Right atrium auricular region (tissue), 2 donors: ENCODE data around the gene RPLP2. TPM values are rescaled to one million over a fixed set of nuclear protein-coding genes. Genes with fewer than 3 reads are reported as not detected.

Experiments used
- DNase-seq: peaks from one replicate; pipeline ENCODE4 v3.0.0-alpha.2; 2019; ENCODE audit warnings: low spot score
- H3K27ac ChIP-seq, 2 donors: fragments of 200-600 bp; sonication (generic); 1 replicate in 1 of 2; 2 replicates in 1 of 2; pipeline ENCODE4 v1.5.1; 2016 to 2019
- H3K27me3 ChIP-seq, 2 donors: fragments of 200-600 bp; sonication (generic); one replicate each; pipeline versions ENCODE4 v1.5.1 to v1.6.0; 2017 to 2019
- H3K36me3 ChIP-seq: fragments of 200-600 bp; sonication (generic); one replicate; pipeline ENCODE4 v1.5.1; 2016
- H3K4me1 ChIP-seq, 2 donors: fragments of 200-600 bp; sonication (generic); one replicate each; pipeline versions ENCODE4 v1.5.1 to v1.6.0; 2017 to 2019
- H3K4me3 ChIP-seq, 2 donors: fragments of 200-600 bp; sonication (generic); 1 replicate in 1 of 2; 2 replicates in 1 of 2; pipeline ENCODE4 v1.5.1; 2017 to 2019; ENCODE audit warnings: mild to moderate bottlenecking in 1 of 2, moderate library complexity in 1 of 2
- H3K9me3 ChIP-seq, 2 donors: fragments of 200-600 bp; sonication (generic); one replicate each; pipeline ENCODE4 v1.5.1; 2019
- CTCF ChIP-seq, 2 donors: fragments of 200-600 bp; sonication (generic); IDR thresholded peaks; one replicate each; pipeline ENCODE4 v1.5.1; 2019; ENCODE audit warnings: antibody characterized with exemption in 2 of 2
- total RNA-seq, 2 donors: library from RNA; depleted of rRNA; stranded (reverse); fragments of >200 nt; gene quantifications; one replicate each; pipeline ENCODE4 v1.1.0, GENCODE V29; 2016

RPLP2 gene
- 100 to 1,000 TPM; 145 to 384 TPM for total RNA-seq

DNA sequence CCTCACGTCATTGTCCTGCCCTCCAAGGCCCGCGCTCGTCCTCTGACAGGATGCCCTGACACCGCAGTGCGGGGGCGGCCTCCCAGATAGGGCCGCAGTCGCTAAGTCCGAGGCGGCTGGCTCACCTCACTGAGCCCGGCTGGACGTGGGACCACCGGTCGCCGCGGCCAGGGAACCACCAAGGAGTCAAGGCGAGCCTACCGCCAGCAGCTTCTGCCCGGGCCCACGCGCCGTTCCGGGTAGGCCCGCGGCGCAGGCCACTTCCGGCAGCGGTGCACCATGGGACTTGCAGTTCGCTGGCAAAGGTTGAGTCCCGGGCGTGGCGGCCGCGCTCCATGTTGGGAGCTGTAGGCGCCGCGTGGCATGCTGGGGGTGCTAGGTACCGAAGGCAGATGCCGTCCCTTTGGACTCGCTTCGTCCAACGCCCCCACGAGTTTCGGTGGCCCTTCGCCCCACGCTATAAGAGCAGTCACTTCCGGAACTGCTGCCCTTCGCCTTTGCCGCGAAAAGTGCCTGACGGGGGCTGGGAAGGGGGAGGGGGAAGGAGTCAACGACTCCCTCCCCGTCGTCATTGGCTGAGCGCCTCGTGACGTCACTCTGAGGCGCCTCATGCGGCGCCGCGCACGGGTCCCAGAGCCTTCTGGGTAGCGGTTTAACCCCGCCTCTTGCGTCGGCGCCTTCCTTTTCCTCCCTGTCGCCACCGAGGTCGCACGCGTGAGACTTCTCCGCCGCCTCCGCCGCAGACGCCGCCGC, at the start of gene RPLP2:
TSS of gene RPLP2 (plus strand) at position 681 of the 753 bp plus-strand sequence. CDS start 268 bp downstream, outside the sequence.
- Histone ChIP-seq H3K27ac (peak within 1 kb of the TSS; percentile 97 to 99), H3K27me3 (no peaks in the 10 kb centered on the region), H3K9me3 (no peaks in the 10 kb centered on the region), H3K4me1 (peaks cover 0 to 45% of the 10 kb centered on the region in 2 donors), H3K36me3 (peaks cover 30% of the 10 kb centered on the region), H3K4me3 (peak within 1 kb of the TSS; percentile 93 to 99)
- TF ChIP-seq CTCF (IDR thresholded peaks at IDR 0.05), result no peak
- peak; percentile 99 for DNase-seq

DNA sequence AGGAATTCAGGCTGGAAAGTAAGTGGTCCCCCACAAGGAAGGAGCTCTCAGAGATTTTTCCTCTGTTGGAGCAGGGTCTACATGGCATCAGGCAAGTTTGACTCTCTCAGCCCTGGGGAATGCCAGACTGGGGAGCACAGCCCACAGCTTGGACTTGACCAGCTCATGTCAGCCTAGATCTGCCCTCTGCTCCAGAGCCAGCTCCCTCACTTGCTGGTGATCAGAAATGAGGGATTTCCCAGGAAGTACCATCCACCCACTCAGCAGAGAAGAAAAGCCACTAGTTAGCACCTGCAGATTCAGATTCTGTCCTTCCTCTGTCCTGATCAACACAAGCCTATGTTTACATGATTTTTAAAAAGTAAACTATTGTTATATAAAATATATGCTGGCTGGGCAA, 49.5 kb upstream of the RPLP2 start:
- no peaks in the 10 kb centered on the region for H3K27me3 ChIP-seq
- H3K27ac ChIP-seq, result no peak overlapping the region
- H3K4me3 ChIP-seq, result no peak overlapping the region
- H3K36me3 ChIP-seq, result peaks cover 74% of the 10 kb centered on the region
- H3K4me1 ChIP-seq, result no peaks in the 10 kb centered on the region
- H3K9me3 ChIP-seq, result no peaks in the 10 kb centered on the region
- DNase-seq, result no peak
- TF ChIP-seq CTCF (IDR thresholded peaks at IDR 0.05), result no peak

GRCh38 chr11:761526-762108, 48.1 kb upstream of the RPLP2 start:
- H3K27me3 ChIP-seq, result no peaks in the 10 kb centered on the region
- H3K27ac ChIP-seq, result no peak overlapping the region
- DNase-seq, result no peak
- no peaks in the 10 kb centered on the region for H3K4me1 ChIP-seq
- no peak for TF ChIP-seq CTCF (IDR thresholded peaks at IDR 0.05)
- no peak overlapping the region for H3K4me3 ChIP-seq
- H3K9me3 ChIP-seq, result no peaks in the 10 kb centered on the region
- peaks cover 77% of the 10 kb centered on the region for H3K36me3 ChIP-seq

GRCh38 chr11:762421-763072, 47.2 kb upstream of the RPLP2 start:
- H3K4me1 ChIP-seq, result no peaks in the 10 kb centered on the region
- H3K27me3 ChIP-seq, result no peaks in the 10 kb centered on the region
- no peak for DNase-seq
- no peak overlapping the region for H3K4me3 ChIP-seq
- H3K27ac ChIP-seq, result no peak overlapping the region
- H3K9me3 ChIP-seq, result no peaks in the 10 kb centered on the region
- peaks cover 72% of the 10 kb centered on the region for H3K36me3 ChIP-seq
- no peak for TF ChIP-seq CTCF (IDR thresholded peaks at IDR 0.05)

GRCh38 chr11:763073-763463, 46.7 kb upstream of the RPLP2 start:
- no peak overlapping the region for H3K27ac ChIP-seq
- no peak for DNase-seq

More at GRCh38 chr11:763073-763463, 46.7 kb upstream of the RPLP2 start:
- Histone ChIP-seq H3K4me3 (no peak overlapping the region), H3K4me1 (no peaks in the 10 kb centered on the region), H3K9me3 (no peaks in the 10 kb centered on the region), H3K36me3 (peaks cover 69% of the 10 kb centered on the region), H3K27me3 (no peaks in the 10 kb centered on the region)
- TF ChIP-seq CTCF (IDR thresholded peaks at IDR 0.05), result no peak
